Measurements from ENCODE around the gene CDH23.

Gene CDH23

GRCh38 chr10:71627230-71627939, 230.7 kb downstream of the CDH23 start:
- Histone ChIP-seq H3K4me3 (ENCODE audit: low read depth in 1 of 2, low read length in 1 of 2) (no peak overlapping the region), H3K27ac (peak overlapping the region; percentile 63), H3K4me1 (ENCODE audit: control insufficient read depth in 1 of 2, insufficient read depth in 1 of 2, low read depth in 1 of 2, low read length in 1 of 2) (peaks cover 7 to 9% of the 10 kb centered on the region in 2 experiments), H3K27me3 (no peaks in the 10 kb centered on the region), H3K36me3 (no peaks in the 10 kb centered on the region), H3K9me3 (no peaks in the 10 kb centered on the region)
- no peak for TF ChIP-seq CTCF (IDR thresholded peaks at IDR 0.05)

GRCh38 chr10:71627956-71628355, 231.2 kb downstream of the CDH23 start:
- peak; percentile 18 for TF ChIP-seq CTCF (IDR thresholded peaks at IDR 0.05)
- Histone ChIP-seq H3K27me3 (no peaks in the 10 kb centered on the region), H3K4me3 (ENCODE audit: low read depth in 1 of 2, low read length in 1 of 2) (no peak overlapping the region), H3K27ac (peak overlapping the region; percentile 63), H3K9me3 (no peaks in the 10 kb centered on the region), H3K36me3 (no peaks in the 10 kb centered on the region), H3K4me1 (ENCODE audit: control insufficient read depth in 1 of 2, insufficient read depth in 1 of 2, low read depth in 1 of 2, low read length in 1 of 2) (peaks cover 7 to 9% of the 10 kb centered on the region in 2 experiments)

- Histone ChIP-seq H3K36me3 (no peaks in the 10 kb centered on the region), H3K27ac (peak overlapping the region; percentile 13), H3K4me3 (ENCODE audit: low read depth in 1 of 2, low read length in 1 of 2) (no peak overlapping the region), H3K4me1 (ENCODE audit: control insufficient read depth in 1 of 2, insufficient read depth in 1 of 2, low read depth in 1 of 2, low read length in 1 of 2) (peaks cover 7 to 9% of the 10 kb centered on the region in 2 experiments), H3K27me3 (no peaks in the 10 kb centered on the region), H3K9me3 (no peaks in the 10 kb centered on the region)
- no peak for TF ChIP-seq CTCF (IDR thresholded peaks at IDR 0.05)
Observed at GRCh38 chr10:71629131-71629530, 232.4 kb downstream of the CDH23 start.

- H3K27ac ChIP-seq = no peak overlapping the region
- no peaks in the 10 kb centered on the region for H3K27me3 ChIP-seq
- no peaks in the 10 kb centered on the region for H3K9me3 ChIP-seq
- no peaks in the 10 kb centered on the region for H3K36me3 ChIP-seq
- H3K4me1 ChIP-seq (ENCODE audit: control insufficient read depth in 1 of 2, insufficient read depth in 1 of 2, low read depth in 1 of 2, low read length in 1 of 2) = peaks cover 9 to 18% of the 10 kb centered on the region in 2 experiments
- TF ChIP-seq CTCF (IDR thresholded peaks at IDR 0.05) = no peak
- no peak overlapping the region for H3K4me3 ChIP-seq (ENCODE audit: low read depth in 1 of 2, low read length in 1 of 2)
Observed at GRCh38 chr10:71630168-71630567, 233.4 kb downstream of the CDH23 start.

- H3K36me3 ChIP-seq = no peaks in the 10 kb centered on the region
- no peak overlapping the region for H3K27ac ChIP-seq
- H3K27me3 ChIP-seq = no peaks in the 10 kb centered on the region
- no peak overlapping the region for H3K4me3 ChIP-seq (ENCODE audit: low read depth in 1 of 2, low read length in 1 of 2)
- TF ChIP-seq CTCF (IDR thresholded peaks at IDR 0.05) = no peak
- H3K4me1 ChIP-seq (ENCODE audit: control insufficient read depth in 1 of 2, insufficient read depth in 1 of 2, low read depth in 1 of 2, low read length in 1 of 2) = peaks cover 20 to 29% of the 10 kb centered on the region in 2 experiments
- no peaks in the 10 kb centered on the region for H3K9me3 ChIP-seq
Observed at GRCh38 chr10:71631007-71631861, 234.5 kb downstream of the CDH23 start.

Measured in neutrophil (primary cell).